GM12891 (cell line): ENCODE measurements around the gene RNU1-4.
"Not testable (repeated sequence)": the region's sequence is repeated elsewhere in the genome, so short reads cannot be mapped to it uniquely, and the experiment has no call there.

ENCODE experiments used
- PAX5 ChIP-seq: IDR thresholded peaks from 2 replicates; pipeline ENCODE4 v1.6.1; 2011; ENCODE audit warnings: low read length, moderate library complexity, mild to moderate bottlenecking; ENCODE audit not compliant: insufficient read depth, severe bottlenecking
- POLR2A ChIP-seq: IDR thresholded peaks from 2 replicates; pipeline ENCODE4 v1.6.1; 2011; ENCODE audit warnings: low read depth, low read length, control low read depth
- POLR2AphosphoS5 ChIP-seq: IDR thresholded peaks from 2 replicates; pipeline ENCODE4 v1.6.1; 2011; ENCODE audit warnings: low read depth, low read length, control low read depth
- POU2F2 ChIP-seq: IDR thresholded peaks from 2 replicates; pipeline ENCODE4 v1.6.1; 2011; ENCODE audit warnings: low read depth, mild to moderate bottlenecking, control low read depth, low read length, moderate library complexity
- SPI1 ChIP-seq: IDR thresholded peaks from 2 replicates; pipeline ENCODE4 v1.6.1; 2011; ENCODE audit warnings: low read depth, low read length, control low read depth
- TAF1 ChIP-seq: IDR thresholded peaks from 2 replicates; pipeline ENCODE4 v1.6.1; 2011; ENCODE audit warnings: low read depth, low read length, control low read depth

GRCh38 chr1:16773723-16774122 lies 33.4 kb downstream of the RNU1-4 start:
- TF ChIP-seq POLR2A, POU2F2, PAX5, TAF1, POLR2AphosphoS5, SPI1: not testable (repeated sequence)
